Endodermal cell (in vitro differentiated cells): ENCODE measurements around the gene PRKCE. TPM values are rescaled to one million over a fixed set of nuclear protein-coding genes. Genes with fewer than 3 reads are reported as not detected.

ENCODE experiments used
- DNase-seq: peaks from one replicate; pipeline ENCODE4 v3.0.0-alpha.2; 2017
- H3K27ac ChIP-seq: 2 replicates; pipeline ENCODE4 v1.5.1; 2013; ENCODE audit warnings: mild to moderate bottlenecking, low read depth, low read length, moderate library complexity
- H3K27me3 ChIP-seq: 2 replicates; pipeline ENCODE4 v1.6.1; 2013; ENCODE audit warnings: mild to moderate bottlenecking, low read length, moderate library complexity; ENCODE audit not compliant: insufficient read depth, control insufficient read depth, poor library complexity, severe bottlenecking
- H3K36me3 ChIP-seq: 2 replicates; pipeline ENCODE4 v1.7.0; 2013; ENCODE audit warnings: mild to moderate bottlenecking, low read length, moderate library complexity; ENCODE audit not compliant: control insufficient read depth, insufficient read depth
- H3K4me1 ChIP-seq: one replicate; pipeline ENCODE4 v1.7.0; 2013; ENCODE audit warnings: low read length; ENCODE audit not compliant: control insufficient read depth, insufficient read depth
- H3K4me3 ChIP-seq: 2 replicates; pipeline ENCODE4 v1.5.1; 2013; ENCODE audit warnings: mild to moderate bottlenecking, low read length, moderate library complexity
- H3K9ac ChIP-seq: 2 replicates; pipeline ENCODE4 v1.6.1; 2013; ENCODE audit warnings: mild to moderate bottlenecking, low read length, moderate library complexity; ENCODE audit not compliant: poor library complexity, severe bottlenecking; ENCODE audit errors: extremely low read depth
- H3K9me3 ChIP-seq: 2 replicates; pipeline ENCODE4 v1.6.1; 2013; ENCODE audit warnings: mild to moderate bottlenecking, low read length, moderate library complexity; ENCODE audit not compliant: control insufficient read depth
- H3K27ac Mint-ChIP-seq: 2 replicates; pipeline ENCODE4 v1.8.0; 2020; ENCODE audit warnings: mixed read lengths
- H3K27me3 Mint-ChIP-seq: 2 replicates; pipeline ENCODE4 v1.8.0; 2021; ENCODE audit warnings: mild to moderate bottlenecking, mixed read lengths; ENCODE audit not compliant: insufficient read depth
- H3K36me3 Mint-ChIP-seq: 2 replicates; pipeline ENCODE4 v1.8.0; 2020; ENCODE audit warnings: low read depth, mixed read lengths
- H3K4me1 Mint-ChIP-seq: 2 replicates; pipeline ENCODE4 v1.8.0; 2020; ENCODE audit warnings: mixed read lengths
- H3K4me3 Mint-ChIP-seq: 2 replicates; pipeline ENCODE4 v1.8.0; 2020; ENCODE audit warnings: mild to moderate bottlenecking, moderate library complexity, mixed read lengths
- H3K9me3 Mint-ChIP-seq: 2 replicates; pipeline ENCODE4 v1.8.0; 2020; ENCODE audit warnings: mild to moderate bottlenecking, mixed read lengths
- WGBS, 2 experiments: methylation state at CpG; one replicate each; pipeline versions ENCODE4 v1.1.5 to v1.1.7; 2013; ENCODE audit warnings: missing lambda C conversion rate in 2 of 2, mixed read lengths in 1 of 2; ENCODE audit not compliant: insufficient coverage in 1 of 2, insufficient read length in 1 of 2; 5-methylcytosine and 5-hydroxymethylcytosine counted together
- total RNA-seq, 2 donors: library from RNA; stranded (reverse); fragmentation: NEBNext Ultra II Directional in 1 of 2; extraction: Animal tissue kit (Norgen Biotek cat#: 25700) in 1 of 2; gene quantifications; 2 replicates in 1 of 2; 3 replicates in 1 of 2; pipeline ENCODE4 v1.2.1, GENCODE V29; 2021
- TF ChIP-seq, protein P1 (sequence below): fragments of 200-600 bp; sonication (generic); conservative IDR thresholded peaks from 2 replicates; pipeline ENCODE4 v1.5.0; 2021; ENCODE audit warnings: antibody characterized with exemption, mild to moderate bottlenecking

PRKCE gene
- total RNA-seq, 2 donors from 2014 or later: 1.4 to 1.7 TPM

GRCh38 chr2:45614330-45614729, 37.1 kb upstream of the PRKCE start:
- H3K9me3 Mint-ChIP-seq: no peaks in the 10 kb centered on the region
- Histone ChIP-seq H3K27ac (no peak overlapping the region), H3K9me3 (no peaks in the 10 kb centered on the region), H3K27me3 (peaks cover 2% of the 10 kb centered on the region), H3K36me3 (no peaks in the 10 kb centered on the region), H3K4me1 (peaks cover 4% of the 10 kb centered on the region), H3K9ac (no peak overlapping the region), H3K4me3 (no peak overlapping the region)
- H3K27ac Mint-ChIP-seq: no peak overlapping the region
- TF ChIP-seq, protein P1, sequence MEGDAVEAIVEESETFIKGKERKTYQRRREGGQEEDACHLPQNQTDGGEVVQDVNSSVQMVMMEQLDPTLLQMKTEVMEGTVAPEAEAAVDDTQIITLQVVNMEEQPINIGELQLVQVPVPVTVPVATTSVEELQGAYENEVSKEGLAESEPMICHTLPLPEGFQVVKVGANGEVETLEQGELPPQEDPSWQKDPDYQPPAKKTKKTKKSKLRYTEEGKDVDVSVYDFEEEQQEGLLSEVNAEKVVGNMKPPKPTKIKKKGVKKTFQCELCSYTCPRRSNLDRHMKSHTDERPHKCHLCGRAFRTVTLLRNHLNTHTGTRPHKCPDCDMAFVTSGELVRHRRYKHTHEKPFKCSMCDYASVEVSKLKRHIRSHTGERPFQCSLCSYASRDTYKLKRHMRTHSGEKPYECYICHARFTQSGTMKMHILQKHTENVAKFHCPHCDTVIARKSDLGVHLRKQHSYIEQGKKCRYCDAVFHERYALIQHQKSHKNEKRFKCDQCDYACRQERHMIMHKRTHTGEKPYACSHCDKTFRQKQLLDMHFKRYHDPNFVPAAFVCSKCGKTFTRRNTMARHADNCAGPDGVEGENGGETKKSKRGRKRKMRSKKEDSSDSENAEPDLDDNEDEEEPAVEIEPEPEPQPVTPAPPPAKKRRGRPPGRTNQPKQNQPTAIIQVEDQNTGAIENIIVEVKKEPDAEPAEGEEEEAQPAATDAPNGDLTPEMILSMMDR: no peak
- WGBS, 2 experiments: 90 to 100% methylated on average over 1 of the region's 1 CpG
- H3K36me3 Mint-ChIP-seq: no peaks in the 10 kb centered on the region
- H3K4me1 Mint-ChIP-seq: peaks cover 27% of the 10 kb centered on the region
- H3K27me3 Mint-ChIP-seq: no peaks in the 10 kb centered on the region
- H3K4me3 Mint-ChIP-seq: no peak overlapping the region
- no peak for DNase-seq

- Histone ChIP-seq H3K4me1 (peaks cover 4% of the 10 kb centered on the region), H3K27ac (no peak overlapping the region), H3K9me3 (no peaks in the 10 kb centered on the region), H3K4me3 (no peak overlapping the region), H3K9ac (no peak overlapping the region), H3K27me3 (peaks cover 5% of the 10 kb centered on the region), H3K36me3 (no peaks in the 10 kb centered on the region)
- Mint-ChIP-seq H3K27me3 (no peaks in the 10 kb centered on the region), H3K4me3 (no peak overlapping the region), H3K9me3 (no peaks in the 10 kb centered on the region), H3K27ac (no peak overlapping the region), H3K36me3 (no peaks in the 10 kb centered on the region), H3K4me1 (peaks cover 27% of the 10 kb centered on the region)
- 95% methylated on average over 3 of the region's 3 CpGs; no CpG with 5 or more reads in 1 of the 2 experiments for WGBS, 2 experiments
- DNase-seq: no peak
- TF ChIP-seq, protein P1: no peak
Measured at GRCh38 chr2:45614871-45615415, 36.5 kb upstream of the PRKCE start.

- Mint-ChIP-seq H3K27ac (no peak overlapping the region), H3K4me3 (no peak overlapping the region), H3K36me3 (no peaks in the 10 kb centered on the region), H3K27me3 (no peaks in the 10 kb centered on the region), H3K9me3 (no peaks in the 10 kb centered on the region), H3K4me1 (peaks cover 29% of the 10 kb centered on the region)
- H3K27ac ChIP-seq: no peak overlapping the region
- peaks cover 5% of the 10 kb centered on the region for H3K27me3 ChIP-seq
- TF ChIP-seq, protein P1: no peak
- no peak for DNase-seq
- peaks cover 4% of the 10 kb centered on the region for H3K4me1 ChIP-seq
- no peaks in the 10 kb centered on the region for H3K36me3 ChIP-seq
- H3K4me3 ChIP-seq: no peak overlapping the region
- no peak overlapping the region for H3K9ac ChIP-seq
- no peaks in the 10 kb centered on the region for H3K9me3 ChIP-seq
- WGBS, 2 experiments: 77 to 86% methylated on average over 1 to 3 of the region's 4 CpGs
Measured at GRCh38 chr2:45616658-45617411, 34.6 kb upstream of the PRKCE start.
